ENCODE results near the gene MICAL3.

DNA sequence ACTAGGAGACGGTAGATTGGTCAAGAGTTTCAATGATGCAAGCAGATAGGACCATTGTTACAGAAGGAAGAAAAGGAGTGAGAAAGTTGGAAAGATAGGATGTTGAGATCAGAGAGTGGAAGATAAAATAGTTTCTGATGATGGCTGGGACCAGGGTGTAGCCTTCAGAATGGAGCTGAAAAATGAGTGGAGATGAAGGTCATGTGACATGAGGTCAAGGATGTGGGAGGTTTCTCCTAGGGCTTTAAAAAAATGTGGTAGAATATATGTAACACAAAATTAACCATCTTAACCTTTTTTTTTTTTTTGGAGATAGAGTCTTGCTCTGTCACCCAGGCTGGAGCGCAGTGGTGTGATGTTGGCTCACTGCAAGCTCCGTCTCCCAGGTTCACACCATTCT is 35.1 kb upstream of the MICAL3 start:
- TF ChIP-seq, protein P1, sequence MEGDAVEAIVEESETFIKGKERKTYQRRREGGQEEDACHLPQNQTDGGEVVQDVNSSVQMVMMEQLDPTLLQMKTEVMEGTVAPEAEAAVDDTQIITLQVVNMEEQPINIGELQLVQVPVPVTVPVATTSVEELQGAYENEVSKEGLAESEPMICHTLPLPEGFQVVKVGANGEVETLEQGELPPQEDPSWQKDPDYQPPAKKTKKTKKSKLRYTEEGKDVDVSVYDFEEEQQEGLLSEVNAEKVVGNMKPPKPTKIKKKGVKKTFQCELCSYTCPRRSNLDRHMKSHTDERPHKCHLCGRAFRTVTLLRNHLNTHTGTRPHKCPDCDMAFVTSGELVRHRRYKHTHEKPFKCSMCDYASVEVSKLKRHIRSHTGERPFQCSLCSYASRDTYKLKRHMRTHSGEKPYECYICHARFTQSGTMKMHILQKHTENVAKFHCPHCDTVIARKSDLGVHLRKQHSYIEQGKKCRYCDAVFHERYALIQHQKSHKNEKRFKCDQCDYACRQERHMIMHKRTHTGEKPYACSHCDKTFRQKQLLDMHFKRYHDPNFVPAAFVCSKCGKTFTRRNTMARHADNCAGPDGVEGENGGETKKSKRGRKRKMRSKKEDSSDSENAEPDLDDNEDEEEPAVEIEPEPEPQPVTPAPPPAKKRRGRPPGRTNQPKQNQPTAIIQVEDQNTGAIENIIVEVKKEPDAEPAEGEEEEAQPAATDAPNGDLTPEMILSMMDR (IDR thresholded peaks at IDR 0.05), result no peak
- no peak for TF ChIP-seq POLR2A (IDR thresholded peaks at IDR 0.05)
